T-cell (primary cell): ENCODE results near the gene POLD4. TPM values are rescaled to one million over a fixed set of nuclear protein-coding genes. Genes with fewer than 3 reads are reported as not detected.

ENCODE experiments used
- ATAC-seq, 4 experiments: fragments of 200-7000 bp in 3 of 4; fragments of 150-1000 bp in 1 of 4; cut with Tn5 transposase; replicated peaks in 1 of 4; 1 replicate in 3 of 4; 2 replicates in 1 of 4; pipeline ENCODE4 v1.10.0; 2021; ENCODE audit warnings: moderate library complexity in 3 of 4, mild to moderate bottlenecking in 2 of 4, moderate number of reproducible peaks in 1 of 4
- CTCF ChIA-PET, 2 donors: fragments of 300-600 bp; sonication (Branson Sonifier 250); formaldehyde crosslinking; loops; one replicate each; lab custom pipeline; 2022; ENCODE audit warnings: antibody characterized with exemption in 2 of 2; lab: Charles Lee
- POLR2A ChIA-PET, 2 donors: fragments of 300-600 bp; sonication (Branson Sonifier 250); formaldehyde crosslinking; loops; one replicate each; lab custom pipeline; 2022; ENCODE audit warnings: antibody characterized with exemption in 2 of 2; lab: Charles Lee
- DNase-seq, 35 experiments: peaks; one replicate each; pipeline versions ENCODE4 v3.0.0 to v3.0.0-alpha.2; 2013 to 2023
- H3K27ac ChIP-seq: one replicate; pipeline ENCODE4 v1.5.1; 2013; ENCODE audit warnings: low read length
- H3K27me3 ChIP-seq, 2 experiments: replicated peaks in 1 of 2; 1 replicate in 1 of 2; 2 replicates in 1 of 2; pipeline versions ENCODE4 v1.6.1 to v1.7.0; 2013; ENCODE audit warnings: low read length in 1 of 2, mixed read lengths in 1 of 2; ENCODE audit not compliant: control insufficient read depth in 2 of 2, insufficient read depth in 2 of 2; ENCODE audit errors: extremely low read depth in 1 of 2
- H3K36me3 ChIP-seq, 2 donors: 1 replicate in 1 of 2; 2 replicates in 1 of 2; pipeline versions ENCODE4 v1.6.1 to v1.7.0; 2013; ENCODE audit warnings: low read length in 1 of 2; ENCODE audit not compliant: control insufficient read depth in 2 of 2, insufficient read depth in 1 of 2; ENCODE audit errors: extremely low read depth in 1 of 2
- H3K4me1 ChIP-seq, 2 experiments: 1 replicate in 1 of 2; 2 replicates in 1 of 2; pipeline versions ENCODE4 v1.6.1 to v1.7.0; 2013; ENCODE audit warnings: low read length in 2 of 2, mixed read lengths in 1 of 2; ENCODE audit not compliant: insufficient read depth in 2 of 2, control insufficient read depth in 1 of 2; ENCODE audit errors: extremely low read depth in 1 of 2
- H3K4me3 ChIP-seq, 2 donors: 1 replicate in 1 of 2; 2 replicates in 1 of 2; pipeline versions ENCODE4 v1.5.1 to v1.7.0; 2013; ENCODE audit warnings: mild to moderate bottlenecking in 2 of 2, low read length in 1 of 2, moderate library complexity in 1 of 2; ENCODE audit not compliant: control insufficient read depth in 1 of 2; ENCODE audit errors: extremely low read depth in 1 of 2
- H3K9me3 ChIP-seq: 2 replicates; pipeline ENCODE4 v1.7.0; 2013
- H3K27ac Mint-ChIP-seq, 2 donors: one replicate each; pipeline ENCODE4 v1.8.0; 2020 to 2021; ENCODE audit warnings: mild to moderate bottlenecking in 2 of 2, mixed read lengths in 2 of 2
- H3K27me3 Mint-ChIP-seq, 2 donors: one replicate each; pipeline ENCODE4 v1.8.0; 2021 to 2022; ENCODE audit warnings: mixed read lengths in 2 of 2
- H3K36me3 Mint-ChIP-seq: one replicate; pipeline ENCODE4 v1.8.0; 2021; ENCODE audit warnings: mixed read lengths
- H3K4me1 Mint-ChIP-seq, 3 donors: one replicate each; pipeline ENCODE4 v1.8.0; 2020 to 2022; ENCODE audit warnings: mixed read lengths in 3 of 3, mild to moderate bottlenecking in 1 of 3
- H3K4me3 Mint-ChIP-seq, 3 donors: one replicate each; pipeline ENCODE4 v1.8.0; 2020 to 2022; ENCODE audit warnings: mild to moderate bottlenecking in 3 of 3, mixed read lengths in 3 of 3, moderate library complexity in 3 of 3
- H3K9me3 Mint-ChIP-seq, 3 donors: one replicate each; pipeline ENCODE4 v1.8.0; 2020 to 2022; ENCODE audit warnings: mixed read lengths in 3 of 3
- WGBS: methylation state at CpG from one replicate; pipeline ENCODE4 v1.1.5; 2013; ENCODE audit warnings: missing lambda C conversion rate; ENCODE audit not compliant: insufficient coverage; 5-methylcytosine and 5-hydroxymethylcytosine counted together
- total RNA-seq, 35 experiments: library from RNA in 6 of 35; stranded (reverse) in 6 of 35; fragments of 120-200 nt in 1 of 35; gene quantifications; one replicate each; pipeline versions ENCODE4 v1.2.1 to v1.2.4 and lab custom pipeline; 2013 to 2026

Gene POLD4
- total RNA-seq, 5 donors from 2014 or later (not counting 1 experiment from before 2014, with no cell fraction given) = 55.1 to 107 (median 98.0) TPM

DNA sequence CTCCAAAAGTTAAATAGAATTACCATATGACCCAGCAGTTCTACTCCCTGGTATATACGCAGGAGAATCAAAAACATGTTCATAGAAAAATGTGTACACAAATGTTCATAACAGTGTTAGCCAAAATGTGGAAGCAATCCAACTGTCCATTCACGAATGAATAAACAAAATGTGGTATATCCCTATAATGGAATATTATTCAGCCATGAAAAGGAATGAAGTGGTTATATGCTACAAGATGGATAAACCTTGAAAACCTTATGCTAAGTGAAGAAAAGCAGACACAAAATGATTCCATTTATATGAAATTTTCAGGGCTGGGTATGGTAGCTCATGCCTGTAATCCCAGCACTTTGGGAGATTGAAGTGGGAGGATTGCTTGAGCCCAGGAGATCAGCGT is 16.1 kb downstream of the POLD4 start:
- Mint-ChIP-seq H3K4me3 (no peak overlapping the region), H3K27ac (no peak overlapping the region), H3K27me3 (no peaks in the 10 kb centered on the region), H3K9me3 (no peaks in the 10 kb centered on the region), H3K36me3 (peaks cover 7% of the 10 kb centered on the region), H3K4me1 (no peaks in the 10 kb centered on the region)
- Histone ChIP-seq H3K9me3 (no peaks in the 10 kb centered on the region), H3K4me1 (no peaks in the 10 kb centered on the region), H3K27me3 (no peaks in the 10 kb centered on the region), H3K27ac (no peak overlapping the region), H3K4me3 (no peak overlapping the region), H3K36me3 (no peaks in the 10 kb centered on the region)
- DNase-seq = no peak
- CTCF ChIA-PET = interaction anchor here in 1 of 2 donors (0.5 kb wide), 1 partner anchor 297 kb away, joined by 5 read pairs; no protein-coding TSS in a partner anchor
- ATAC-seq = no peak
- POLR2A ChIA-PET = no interaction called here
- WGBS = no CpG with 5 or more reads among the region's 3 CpGs

DNA sequence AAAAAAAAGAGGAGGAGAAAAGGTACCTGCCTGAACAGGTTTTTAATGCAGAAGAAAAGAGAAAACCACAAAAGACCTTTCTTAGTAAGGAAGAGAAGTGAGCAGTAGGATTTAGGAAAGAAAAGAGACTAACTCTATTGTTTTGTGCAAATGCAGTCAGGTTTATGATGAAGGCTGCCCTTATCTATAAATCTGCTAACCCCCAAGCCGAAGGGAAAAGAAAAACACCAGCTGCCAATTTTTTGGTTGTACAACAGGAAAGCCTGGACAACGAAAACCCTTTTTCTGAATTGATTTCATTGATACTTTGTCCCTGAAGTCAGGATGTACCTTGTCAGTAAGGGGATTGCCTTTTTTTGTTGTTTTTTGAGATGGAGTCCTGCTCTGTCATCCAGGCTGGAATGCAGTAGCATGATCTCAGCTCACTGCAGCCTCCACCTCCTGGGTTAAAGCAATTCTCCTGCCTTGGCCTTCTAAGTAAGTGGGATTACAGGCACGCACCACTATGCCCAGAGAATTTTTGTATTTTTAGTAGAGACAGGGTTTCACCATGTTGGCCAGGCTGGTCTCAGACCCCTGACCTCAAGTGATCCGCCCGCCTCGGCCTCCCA is 21.2 kb downstream of the POLD4 start:
- no peak for ATAC-seq
- POLR2A ChIA-PET = no interaction called here
- Histone ChIP-seq H3K27ac (no peak overlapping the region), H3K4me1 (no peaks in the 10 kb centered on the region), H3K36me3 (no peaks in the 10 kb centered on the region), H3K27me3 (no peaks in the 10 kb centered on the region), H3K9me3 (no peaks in the 10 kb centered on the region), H3K4me3 (no peak overlapping the region)
- CTCF ChIA-PET = interaction anchor here in 1 of 2 donors (0.6 kb wide), 1 partner anchor 179 kb away, joined by 4 read pairs; no protein-coding TSS in a partner anchor
- no peak overlapping the region for H3K27ac Mint-ChIP-seq
- 100% methylated on average over 1 of the region's 6 CpGs for WGBS
- no peaks in the 10 kb centered on the region for H3K4me1 Mint-ChIP-seq
- no peak overlapping the region for H3K4me3 Mint-ChIP-seq
- H3K9me3 Mint-ChIP-seq = no peaks in the 10 kb centered on the region
- no peak for DNase-seq
- no peaks in the 10 kb centered on the region for H3K27me3 Mint-ChIP-seq
- peaks cover 7% of the 10 kb centered on the region for H3K36me3 Mint-ChIP-seq

DNA sequence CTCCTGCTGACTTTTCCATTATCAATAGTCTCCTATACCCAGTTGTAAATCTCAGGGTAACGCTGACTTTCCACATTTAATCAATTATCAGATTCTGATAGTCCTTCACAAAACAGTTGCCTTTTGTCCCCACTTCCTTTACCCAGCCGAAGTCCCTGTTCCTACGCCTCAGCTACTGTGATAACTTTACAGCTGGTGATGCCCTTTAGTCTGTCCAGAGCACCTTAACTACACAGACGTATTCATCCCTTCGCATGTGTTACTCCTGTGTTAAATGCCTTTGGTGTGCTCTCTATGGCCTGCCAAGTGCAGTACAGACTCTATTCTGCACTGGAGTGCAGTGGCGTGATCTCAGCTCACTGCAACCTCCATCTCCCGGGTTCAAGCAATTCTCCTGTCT is 29.8 kb downstream of the POLD4 start:
- no peaks in the 10 kb centered on the region for H3K36me3 ChIP-seq
- H3K4me1 Mint-ChIP-seq = peaks cover 2 to 21% (median 6%) of the 10 kb centered on the region in 3 donors
- no peaks in the 10 kb centered on the region for H3K27me3 ChIP-seq
- no peak overlapping the region for H3K4me3 ChIP-seq
- H3K27me3 Mint-ChIP-seq = no peaks in the 10 kb centered on the region
- peaks cover 9% of the 10 kb centered on the region for H3K36me3 Mint-ChIP-seq
- ChIA-PET CTCF (interaction anchor here (0.6 to 1.0 kb wide), 2 partner anchors 22 to 575 kb away, joined by 3 to 4 read pairs; no protein-coding TSS in a partner anchor), POLR2A (no interaction called here)
- 98% methylated on average over 6 of the region's 7 CpGs for WGBS
- no peak overlapping the region for H3K4me3 Mint-ChIP-seq
- H3K9me3 ChIP-seq = no peaks in the 10 kb centered on the region
- DNase-seq (no peak), ATAC-seq (no peak)
- no peaks in the 10 kb centered on the region for H3K9me3 Mint-ChIP-seq
- H3K27ac Mint-ChIP-seq = no peak overlapping the region
- no peak overlapping the region for H3K27ac ChIP-seq
- peaks cover 0 to under 1% of the 10 kb centered on the region in 2 experiments for H3K4me1 ChIP-seq

DNA sequence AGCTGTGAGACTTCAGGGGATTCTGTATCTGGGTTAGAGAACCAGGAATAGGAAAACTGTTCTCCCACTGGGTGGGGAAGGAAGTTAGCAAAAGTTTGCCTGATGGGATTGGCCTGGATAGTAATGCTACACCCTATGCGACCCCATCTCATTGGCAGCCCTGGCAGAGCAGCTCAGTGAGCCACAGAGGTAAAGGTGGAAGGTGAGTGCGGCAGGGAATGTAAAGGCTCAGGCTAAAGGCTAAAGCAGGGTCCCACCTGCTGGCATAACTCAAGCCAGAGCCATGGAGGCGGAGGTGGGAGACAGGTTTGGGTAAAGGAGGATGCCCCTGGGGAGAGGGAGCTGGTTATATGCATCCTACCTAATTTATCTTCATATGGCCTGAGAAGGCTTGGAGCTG is 31.3 kb downstream of the POLD4 start:
- no peak overlapping the region for H3K4me3 ChIP-seq
- POLR2A ChIA-PET = interaction anchor here in 1 of 2 donors (0.6 kb wide), 1 partner anchor 87 kb away, joined by 3 read pairs; no protein-coding TSS in a partner anchor
- ATAC-seq (no peak), DNase-seq (no peak)
- H3K9me3 ChIP-seq = no peaks in the 10 kb centered on the region
- Mint-ChIP-seq H3K27ac (no peak overlapping the region), H3K4me1 (peaks cover 9 to 34% (median 13%) of the 10 kb centered on the region in 3 donors), H3K27me3 (no peaks in the 10 kb centered on the region), H3K4me3 (no peak overlapping the region), H3K36me3 (peaks cover 9% of the 10 kb centered on the region), H3K9me3 (no peaks in the 10 kb centered on the region)
- H3K4me1 ChIP-seq = peaks cover 0 to 8% of the 10 kb centered on the region in 2 experiments
- no peaks in the 10 kb centered on the region for H3K36me3 ChIP-seq
- WGBS = no CpG with 5 or more reads among the region's 3 CpGs
- CTCF ChIA-PET = no interaction called here
- no peak overlapping the region for H3K27ac ChIP-seq
- H3K27me3 ChIP-seq = no peaks in the 10 kb centered on the region

DNA sequence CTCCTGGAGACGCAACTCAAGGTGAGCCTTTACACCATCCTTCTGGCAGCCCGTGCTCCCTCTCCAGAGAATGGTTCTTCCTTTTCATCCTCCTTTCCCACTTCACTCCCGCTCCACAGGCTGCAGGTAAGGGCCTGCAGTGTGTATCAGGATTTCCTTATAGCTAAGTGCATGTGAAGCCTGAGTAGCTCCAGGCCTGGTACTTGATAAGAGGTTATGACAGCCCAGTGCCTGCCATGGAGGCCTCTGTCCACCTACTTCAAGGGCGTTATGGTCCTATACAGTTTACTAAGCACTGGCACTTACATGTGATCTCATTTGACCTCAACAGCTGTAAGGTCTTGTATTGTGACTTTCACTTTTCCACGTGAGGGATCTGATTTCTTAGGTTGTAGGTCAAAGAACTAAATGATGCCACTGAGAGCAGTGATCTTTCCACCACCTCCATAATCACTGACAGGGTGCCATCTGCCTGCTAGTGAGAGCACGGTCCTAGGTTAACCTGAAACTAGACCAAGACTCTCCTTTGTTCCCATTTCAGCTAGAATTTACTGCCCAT is 32.0 kb downstream of the POLD4 start:
- Mint-ChIP-seq H3K4me3 (no peak overlapping the region), H3K27ac (no peak overlapping the region), H3K9me3 (no peaks in the 10 kb centered on the region), H3K27me3 (no peaks in the 10 kb centered on the region), H3K4me1 (peaks cover 11 to 40% (median 15%) of the 10 kb centered on the region in 3 donors), H3K36me3 (peaks cover 9% of the 10 kb centered on the region)
- no peaks in the 10 kb centered on the region for H3K27me3 ChIP-seq
- H3K36me3 ChIP-seq = no peaks in the 10 kb centered on the region
- ATAC-seq (no peak), DNase-seq (no peak)
- ChIA-PET POLR2A (interaction anchor here (0.6 to 0.8 kb wide), 2 partner anchors 15 to 18 kb away, joined by 3 to 7 read pairs; partner anchors contain the start of gene SSH3 (in 1 of the 2)), CTCF (interaction anchor here in 1 of 2 donors (1.6 kb wide), 1 partner anchor 58 kb away, joined by 3 read pairs; no protein-coding TSS in a partner anchor)
- H3K4me1 ChIP-seq = peaks cover 0 to 15% of the 10 kb centered on the region in 2 experiments
- H3K9me3 ChIP-seq = no peaks in the 10 kb centered on the region
- H3K4me3 ChIP-seq = no peak overlapping the region
- no peak overlapping the region for H3K27ac ChIP-seq
- WGBS = 90% methylated on average over 3 of the region's 6 CpGs

DNA sequence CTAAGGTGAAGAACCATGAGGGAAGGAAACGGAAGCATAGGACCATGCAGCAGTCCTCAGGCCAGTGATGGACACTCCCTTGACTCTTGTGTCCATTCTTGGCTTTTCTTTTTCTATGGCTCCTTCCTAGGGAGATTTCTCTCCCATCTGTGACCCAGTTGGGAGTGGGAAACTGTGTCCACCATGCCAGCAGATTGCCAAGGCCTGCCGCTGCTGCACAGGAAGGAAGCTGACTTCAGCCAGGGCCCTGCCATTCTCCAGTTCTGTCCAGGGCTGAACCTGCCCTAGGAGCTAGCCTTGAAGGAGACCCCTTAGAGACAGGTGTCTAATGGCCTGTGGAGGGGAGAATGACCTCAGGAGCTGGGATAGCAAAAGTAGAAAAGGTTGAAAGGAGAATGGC is 32.7 kb downstream of the POLD4 start:
- POLR2A ChIA-PET = interaction anchor here (0.5 to 0.6 kb wide), 2 partner anchors 15 to 854 kb away, joined by 6 to 7 read pairs; partner anchors contain the start of gene PELI3 (in 1 of the 2)
- Histone ChIP-seq H3K4me1 (peaks cover 0 to 21% of the 10 kb centered on the region in 2 experiments), H3K27ac (no peak overlapping the region), H3K4me3 (no peak overlapping the region), H3K9me3 (no peaks in the 10 kb centered on the region), H3K27me3 (no peaks in the 10 kb centered on the region), H3K36me3 (no peaks in the 10 kb centered on the region)
- WGBS = no CpG with 5 or more reads among the region's 2 CpGs
- ATAC-seq (no peak), DNase-seq (no peak)
- no peak overlapping the region for H3K4me3 Mint-ChIP-seq
- H3K9me3 Mint-ChIP-seq = no peaks in the 10 kb centered on the region
- H3K27me3 Mint-ChIP-seq = no peaks in the 10 kb centered on the region
- H3K4me1 Mint-ChIP-seq = peaks cover 12 to 41% (median 16%) of the 10 kb centered on the region in 3 donors
- peaks cover 5% of the 10 kb centered on the region for H3K36me3 Mint-ChIP-seq
- CTCF ChIA-PET = interaction anchor here in 1 of 2 donors (0.6 to 1.6 kb wide), 4 partner anchors 13 to 62 kb away, joined by 3 to 5 read pairs (median 4); no protein-coding TSS in a partner anchor
- no peak overlapping the region for H3K27ac Mint-ChIP-seq
